ENCODE data around the gene COL5A1.

The COL5A1 gene

DNA sequence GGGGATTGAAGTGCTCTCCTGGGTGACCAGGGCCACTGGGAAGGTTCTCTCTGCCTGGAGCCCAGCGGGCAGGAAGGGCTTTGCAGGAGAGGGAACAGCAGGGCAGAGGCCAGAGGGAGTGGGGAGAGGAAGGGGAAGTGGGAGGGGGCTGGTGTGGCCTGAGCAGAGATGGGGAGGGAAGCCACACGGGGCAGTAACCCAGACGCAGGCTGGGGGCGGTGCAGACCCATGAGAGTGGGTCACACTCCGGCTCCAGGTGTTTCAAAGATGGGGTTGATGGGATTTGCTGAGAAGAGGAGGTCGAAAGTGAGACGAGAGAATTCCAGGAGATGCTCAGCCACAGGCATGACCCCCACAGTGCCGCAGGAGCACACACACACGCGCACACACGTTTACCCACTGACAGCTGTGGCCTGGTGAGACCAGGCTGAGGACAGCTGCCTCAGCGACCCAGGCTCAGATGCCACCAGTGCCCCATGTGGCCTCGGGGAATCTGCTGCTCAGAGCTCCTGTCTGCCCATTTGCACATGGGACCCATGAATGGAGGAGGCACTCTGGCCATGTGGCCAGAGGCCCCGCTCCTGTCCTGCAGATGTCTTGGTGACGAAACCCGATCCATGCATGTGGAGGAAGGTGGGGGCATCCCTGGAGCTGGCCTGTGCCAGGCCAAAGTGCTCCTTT is 206.3 kb downstream of the COL5A1 start:
- Histone ChIP-seq H3K27ac (ENCODE audit: low read length) (no peak overlapping the region), H3K4me1 (ENCODE audit: insufficient read depth, low read length) (no peaks in the 10 kb centered on the region), H3K36me3 (ENCODE audit: insufficient read depth, low read length) (no peaks in the 10 kb centered on the region), H2AFZ (ENCODE audit: low read depth, low read length) (no peak overlapping the region), H3K9ac (ENCODE audit: low read depth, low read length) (no peak overlapping the region), H3K79me2 (ENCODE audit: insufficient read depth, low read length) (no peaks in the 10 kb centered on the region), H3K4me2 (ENCODE audit: insufficient read depth, low read length) (no peak overlapping the region), H4K20me1 (ENCODE audit: insufficient read depth, low read length) (no peaks in the 10 kb centered on the region), H3K27me3 (ENCODE audit: insufficient read depth, low read length, poor library complexity) (no peaks in the 10 kb centered on the region), H3K9me3 (ENCODE audit: insufficient read depth, low read length, severe bottlenecking) (peaks cover 17% of the 10 kb centered on the region), H3K4me3 (ENCODE audit: low read depth in 1 of 2, low read length in 2 of 2) (no peak overlapping the region)
- DNase-seq (no peak), ATAC-seq (ENCODE audit: insufficient read depth, low read depth) (no peak)
- TF ChIP-seq, protein P1, sequence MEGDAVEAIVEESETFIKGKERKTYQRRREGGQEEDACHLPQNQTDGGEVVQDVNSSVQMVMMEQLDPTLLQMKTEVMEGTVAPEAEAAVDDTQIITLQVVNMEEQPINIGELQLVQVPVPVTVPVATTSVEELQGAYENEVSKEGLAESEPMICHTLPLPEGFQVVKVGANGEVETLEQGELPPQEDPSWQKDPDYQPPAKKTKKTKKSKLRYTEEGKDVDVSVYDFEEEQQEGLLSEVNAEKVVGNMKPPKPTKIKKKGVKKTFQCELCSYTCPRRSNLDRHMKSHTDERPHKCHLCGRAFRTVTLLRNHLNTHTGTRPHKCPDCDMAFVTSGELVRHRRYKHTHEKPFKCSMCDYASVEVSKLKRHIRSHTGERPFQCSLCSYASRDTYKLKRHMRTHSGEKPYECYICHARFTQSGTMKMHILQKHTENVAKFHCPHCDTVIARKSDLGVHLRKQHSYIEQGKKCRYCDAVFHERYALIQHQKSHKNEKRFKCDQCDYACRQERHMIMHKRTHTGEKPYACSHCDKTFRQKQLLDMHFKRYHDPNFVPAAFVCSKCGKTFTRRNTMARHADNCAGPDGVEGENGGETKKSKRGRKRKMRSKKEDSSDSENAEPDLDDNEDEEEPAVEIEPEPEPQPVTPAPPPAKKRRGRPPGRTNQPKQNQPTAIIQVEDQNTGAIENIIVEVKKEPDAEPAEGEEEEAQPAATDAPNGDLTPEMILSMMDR (IDR thresholded peaks at IDR 0.05; ENCODE audit: borderline replicate concordance, extremely low read depth, low read length, poor library complexity, severe bottlenecking): no peak
- TF ChIP-seq EZH2 (IDR thresholded peaks at IDR 0.05; ENCODE audit: borderline replicate concordance, low read depth, low read length, severe bottlenecking): no peak

DNA sequence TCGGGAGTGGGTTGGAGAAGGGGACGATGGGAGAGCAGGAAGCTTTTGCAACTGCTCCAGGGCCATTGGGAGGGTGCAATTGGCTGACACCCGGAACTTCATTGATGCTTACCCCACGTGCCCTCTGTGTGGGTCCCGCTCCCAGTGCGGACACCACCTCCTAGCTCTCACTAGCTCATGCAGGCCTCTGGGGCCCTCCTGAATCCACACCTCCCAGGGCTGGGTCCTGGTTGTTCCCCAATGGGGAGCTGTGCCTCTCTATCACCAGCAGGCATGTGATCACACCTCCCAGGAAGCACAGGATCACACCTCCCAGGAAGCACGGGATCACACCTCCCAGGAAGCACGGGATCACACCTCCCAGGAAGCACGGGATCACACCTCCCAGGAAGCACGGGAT is 206.9 kb downstream of the COL5A1 start:
- Histone ChIP-seq H3K27ac (ENCODE audit: low read length) (no peak overlapping the region), H3K36me3 (ENCODE audit: insufficient read depth, low read length) (no peaks in the 10 kb centered on the region), H3K27me3 (ENCODE audit: insufficient read depth, low read length, poor library complexity) (no peaks in the 10 kb centered on the region), H4K20me1 (ENCODE audit: insufficient read depth, low read length) (no peaks in the 10 kb centered on the region), H2AFZ (ENCODE audit: low read depth, low read length) (no peak overlapping the region), H3K4me1 (ENCODE audit: insufficient read depth, low read length) (no peaks in the 10 kb centered on the region), H3K4me2 (ENCODE audit: insufficient read depth, low read length) (no peak overlapping the region), H3K79me2 (ENCODE audit: insufficient read depth, low read length) (no peaks in the 10 kb centered on the region), H3K9ac (ENCODE audit: low read depth, low read length) (no peak overlapping the region), H3K9me3 (ENCODE audit: insufficient read depth, low read length, severe bottlenecking) (peaks cover 17% of the 10 kb centered on the region), H3K4me3 (ENCODE audit: low read depth in 1 of 2, low read length in 2 of 2) (no peak overlapping the region)
- TF ChIP-seq, protein P1 (IDR thresholded peaks at IDR 0.05; ENCODE audit: borderline replicate concordance, extremely low read depth, low read length, poor library complexity, severe bottlenecking): no peak
- TF ChIP-seq EZH2 (IDR thresholded peaks at IDR 0.05; ENCODE audit: borderline replicate concordance, low read depth, low read length, severe bottlenecking): no peak
- DNase-seq (no peak), ATAC-seq (ENCODE audit: insufficient read depth, low read depth) (no peak)

DNA sequence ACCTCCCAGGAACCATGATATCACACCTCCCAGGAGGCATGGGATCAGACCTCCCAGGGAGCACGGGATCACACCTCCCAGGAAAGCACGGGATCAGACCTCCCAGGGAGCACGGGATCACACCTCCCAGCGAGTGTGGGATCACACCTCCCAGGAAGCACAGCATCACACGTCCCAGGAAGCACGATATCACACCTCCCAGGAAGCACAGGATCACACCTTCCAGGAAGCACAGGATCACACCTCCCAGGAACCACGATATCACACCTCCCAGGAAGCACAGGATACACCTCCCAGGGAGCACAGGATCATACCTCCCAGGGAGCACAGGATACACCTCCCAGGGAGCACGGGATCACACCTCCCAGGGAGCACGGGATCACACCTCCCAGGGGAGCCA is 209.0 kb downstream of the COL5A1 start:
- no peak overlapping the region for H3K27ac ChIP-seq (ENCODE audit: low read length)
- H3K4me2 ChIP-seq (ENCODE audit: insufficient read depth, low read length): no peak overlapping the region
- TF ChIP-seq, protein P1 (IDR thresholded peaks at IDR 0.05; ENCODE audit: borderline replicate concordance, extremely low read depth, low read length, poor library complexity, severe bottlenecking): no peak
- no peak for TF ChIP-seq EZH2 (IDR thresholded peaks at IDR 0.05; ENCODE audit: borderline replicate concordance, low read depth, low read length, severe bottlenecking)
- no peaks in the 10 kb centered on the region for H3K27me3 ChIP-seq (ENCODE audit: insufficient read depth, low read length, poor library complexity)
- no peaks in the 10 kb centered on the region for H3K4me1 ChIP-seq (ENCODE audit: insufficient read depth, low read length)
- H3K79me2 ChIP-seq (ENCODE audit: insufficient read depth, low read length): no peaks in the 10 kb centered on the region
- DNase-seq (no peak), ATAC-seq (ENCODE audit: insufficient read depth, low read depth) (no peak)
- no peak overlapping the region for H3K4me3 ChIP-seq (ENCODE audit: low read depth in 1 of 2, low read length in 2 of 2)
- peaks cover 17% of the 10 kb centered on the region for H3K9me3 ChIP-seq (ENCODE audit: insufficient read depth, low read length, severe bottlenecking)
- H4K20me1 ChIP-seq (ENCODE audit: insufficient read depth, low read length): no peaks in the 10 kb centered on the region
- no peak overlapping the region for H3K9ac ChIP-seq (ENCODE audit: low read depth, low read length)
- no peaks in the 10 kb centered on the region for H3K36me3 ChIP-seq (ENCODE audit: insufficient read depth, low read length)
- no peak overlapping the region for H2AFZ ChIP-seq (ENCODE audit: low read depth, low read length)

All from DND-41 (cell line).